22Rv1 (cell line): ENCODE measurements around the gene GPHN.

ENCODE experiments used
- ZFX ChIP-seq: fragments of 450-650 bp; IDR thresholded peaks from 2 replicates; pipeline ENCODE4 v1.6.1; 2017; ENCODE audit warnings: antibody characterized with exemption, borderline replicate concordance
- TF ChIP-seq, protein P1 (sequence below): fragments of 450-650 bp; IDR thresholded peaks from 2 replicates; pipeline ENCODE4 v1.5.1; 2017; ENCODE audit warnings: mild to moderate bottlenecking

- TF ChIP-seq, protein P1, sequence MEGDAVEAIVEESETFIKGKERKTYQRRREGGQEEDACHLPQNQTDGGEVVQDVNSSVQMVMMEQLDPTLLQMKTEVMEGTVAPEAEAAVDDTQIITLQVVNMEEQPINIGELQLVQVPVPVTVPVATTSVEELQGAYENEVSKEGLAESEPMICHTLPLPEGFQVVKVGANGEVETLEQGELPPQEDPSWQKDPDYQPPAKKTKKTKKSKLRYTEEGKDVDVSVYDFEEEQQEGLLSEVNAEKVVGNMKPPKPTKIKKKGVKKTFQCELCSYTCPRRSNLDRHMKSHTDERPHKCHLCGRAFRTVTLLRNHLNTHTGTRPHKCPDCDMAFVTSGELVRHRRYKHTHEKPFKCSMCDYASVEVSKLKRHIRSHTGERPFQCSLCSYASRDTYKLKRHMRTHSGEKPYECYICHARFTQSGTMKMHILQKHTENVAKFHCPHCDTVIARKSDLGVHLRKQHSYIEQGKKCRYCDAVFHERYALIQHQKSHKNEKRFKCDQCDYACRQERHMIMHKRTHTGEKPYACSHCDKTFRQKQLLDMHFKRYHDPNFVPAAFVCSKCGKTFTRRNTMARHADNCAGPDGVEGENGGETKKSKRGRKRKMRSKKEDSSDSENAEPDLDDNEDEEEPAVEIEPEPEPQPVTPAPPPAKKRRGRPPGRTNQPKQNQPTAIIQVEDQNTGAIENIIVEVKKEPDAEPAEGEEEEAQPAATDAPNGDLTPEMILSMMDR: no peak
- no peak for TF ChIP-seq ZFX
These were observed 296.2 kb downstream of the GPHN start for GRCh38 chr14:66804141-66804540.
